Gastrocnemius medialis (tissue), 4 donors: ENCODE measurements around the gene NTM.

Source experiments
- CTCF ChIP-seq, 5 experiments: fragments of 450-650 bp in 3 of 5; fragments of 200-600 bp in 2 of 5; sonication (generic) in 2 of 5; IDR thresholded peaks in 4 of 5; conservative IDR thresholded peaks in 1 of 5; 1 replicate in 4 of 5; 2 replicates in 1 of 5; pipeline ENCODE4 v1.5.1; 2016 to 2019; ENCODE audit warnings: antibody characterized with exemption in 5 of 5, mild to moderate bottlenecking in 3 of 5, moderate library complexity in 3 of 5
- POLR2A ChIP-seq, 2 donors: fragments of 450-650 bp; IDR thresholded peaks; one replicate each; pipeline ENCODE4 v1.6.1; 2017; ENCODE audit warnings: antibody characterized with exemption in 2 of 2, mild to moderate bottlenecking in 2 of 2, moderate library complexity in 2 of 2

- no peak for TF ChIP-seq CTCF (IDR thresholded peaks at IDR 0.05 in 4 of 5, conservative IDR thresholded peaks at IDR 0.05 in 1 of 5)
- TF ChIP-seq POLR2A (IDR thresholded peaks at IDR 0.05), result no peak
These were observed 143.6 kb downstream of the NTM start for GRCh38 chr11:131514062-131514461.
